GM19240 (cell line): Measurements from ENCODE around the gene EML1.
"Not testable (repeated sequence)": the region's sequence is repeated elsewhere in the genome, so short reads cannot be mapped to it uniquely, and the experiment has no call there.

Source experiments
- DNase-seq: peaks from one replicate; pipeline ENCODE4 v3.0.0; 2011; ENCODE audit warnings: low spot score; ENCODE audit not compliant: insufficient read length

The EML1 gene

GRCh38 chr14:99755068-99755405 lies 38.2 kb upstream of the EML1 start:
- DNase-seq: no peak

GRCh38 chr14:99755629-99756603 lies 37.3 kb upstream of the EML1 start:
- no peak for DNase-seq

- DNase-seq: no peak
Measured at GRCh38 chr14:99756796-99757195, 36.4 kb upstream of the EML1 start.

DNA sequence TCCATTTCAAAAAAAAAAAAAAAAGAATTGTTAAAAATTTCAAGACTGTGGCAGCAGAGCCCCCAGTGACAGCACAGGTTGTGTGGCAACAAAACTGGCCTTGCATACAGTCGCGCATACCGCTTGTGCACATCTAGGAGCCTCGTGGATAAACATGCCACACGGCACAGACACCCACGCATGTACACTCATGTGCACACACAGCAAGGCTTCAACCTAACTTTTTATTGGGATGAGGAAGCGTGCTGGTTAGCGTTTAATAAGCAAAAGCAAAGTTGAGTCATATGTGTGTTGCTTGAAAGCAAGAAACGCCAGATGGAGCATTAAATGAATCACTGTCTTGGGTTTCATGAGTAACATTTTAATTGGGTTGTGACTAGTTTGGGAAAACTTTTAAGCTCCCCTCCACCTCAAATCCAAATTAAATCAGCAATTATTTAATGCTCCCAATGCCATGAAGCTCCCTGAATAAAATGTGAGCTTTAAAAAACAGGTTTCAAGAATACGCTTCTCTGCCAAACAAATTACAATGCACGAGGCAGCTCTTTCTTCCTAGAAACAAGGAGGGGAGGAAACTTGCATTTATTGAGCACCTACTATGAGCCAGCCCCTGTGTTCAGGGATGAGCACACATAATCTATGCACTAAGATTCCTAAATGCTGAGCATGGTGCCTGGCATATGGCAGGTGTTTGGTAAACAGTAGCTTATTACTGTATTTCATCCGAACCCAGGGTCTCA lies 35.7 kb upstream of the EML1 start:
- no peak for DNase-seq

DNA sequence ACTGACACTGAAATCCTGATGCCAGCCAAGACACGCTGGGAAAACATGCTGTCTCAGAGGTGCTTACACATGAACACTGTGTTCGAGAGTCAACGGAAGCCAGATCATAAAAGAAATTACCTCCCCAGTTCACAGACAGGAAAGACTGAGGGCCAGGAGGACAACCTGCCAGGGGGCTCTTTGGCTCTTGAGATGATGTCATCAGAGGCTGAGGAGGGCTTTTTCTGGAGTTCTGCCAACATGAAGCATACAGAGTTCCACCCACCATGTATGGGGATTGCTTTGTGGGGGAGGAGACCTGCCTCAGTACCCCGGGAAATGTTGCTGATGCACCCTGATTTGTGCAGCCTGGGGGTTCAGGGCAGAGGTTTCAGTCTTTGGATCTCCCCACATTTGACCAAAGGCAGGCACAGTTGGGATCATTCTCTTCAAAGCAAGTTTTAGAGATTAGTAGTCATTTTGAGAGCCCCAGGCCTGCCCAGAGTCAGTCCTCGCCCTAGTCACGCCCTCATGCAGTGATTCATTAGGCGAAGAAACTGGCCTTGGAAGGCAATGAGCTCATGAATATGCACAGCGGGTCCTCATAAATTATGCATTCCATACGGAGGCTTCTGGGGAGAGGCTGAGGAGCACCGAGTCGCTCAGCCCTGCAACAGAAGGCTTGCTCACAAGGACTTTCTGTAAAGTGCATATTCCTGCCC lies 34.9 kb upstream of the EML1 start:
- no peak for DNase-seq

GRCh38 chr14:99758872-99759545 lies 34.2 kb upstream of the EML1 start:
- no peak for DNase-seq

DNA sequence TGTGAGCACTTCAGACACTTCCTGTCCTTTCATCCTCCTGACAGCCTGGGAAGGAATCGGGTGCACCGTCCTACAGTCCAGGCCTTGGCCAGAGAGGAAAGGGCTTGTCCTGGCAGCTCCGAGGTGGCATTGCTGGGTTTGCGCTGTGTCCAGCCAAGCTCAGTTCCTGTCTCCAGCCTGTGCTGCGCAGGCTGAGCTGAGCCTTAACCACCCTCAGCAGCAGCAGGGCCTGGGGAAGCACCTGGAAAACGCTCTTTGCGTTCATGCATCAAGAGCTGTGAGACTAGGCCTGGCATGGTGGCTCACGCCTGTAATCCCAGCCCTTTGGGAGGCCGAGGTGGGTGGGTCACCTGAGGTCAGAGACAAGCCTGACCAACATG lies 33.7 kb upstream of the EML1 start:
- no peak for DNase-seq

- no peak for DNase-seq
Measured at GRCh38 chr14:99760817-99761216, 32.4 kb upstream of the EML1 start.

GRCh38 chr14:99762911-99763310 lies 30.3 kb upstream of the EML1 start:
- not testable (repeated sequence) for DNase-seq

DNA sequence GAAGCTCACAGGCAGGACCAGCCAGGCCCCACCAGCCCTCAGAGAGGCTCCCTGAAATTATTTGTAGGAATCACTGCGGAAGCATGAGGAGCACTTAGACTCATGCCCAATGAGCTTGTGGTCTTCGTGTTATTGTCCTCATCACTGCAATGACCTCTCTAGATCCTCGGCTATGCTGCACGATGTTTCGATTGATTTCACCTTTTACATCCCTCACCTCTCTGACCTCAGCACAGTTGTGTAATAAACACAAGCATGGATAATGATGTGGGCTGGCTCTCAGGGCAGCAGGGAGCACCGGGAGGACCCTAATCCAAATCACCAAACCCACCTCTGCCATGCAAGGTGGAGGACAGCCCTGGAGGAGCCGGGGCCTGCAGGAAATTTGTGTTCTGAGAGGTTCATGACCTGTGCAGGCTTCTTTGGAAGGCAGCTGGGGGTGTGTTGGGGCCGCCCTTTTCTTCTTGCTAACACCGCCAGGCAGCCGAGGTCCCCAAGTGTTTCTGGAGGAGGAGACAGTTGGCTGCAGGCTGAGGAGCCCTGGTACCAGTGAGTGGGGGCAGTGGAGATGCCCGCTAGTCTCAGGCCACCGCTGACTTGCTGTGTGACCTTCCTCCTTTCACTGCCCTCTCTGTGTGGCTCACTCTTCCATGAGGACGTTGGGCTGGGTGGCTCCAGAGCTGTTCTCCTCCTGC lies 29.5 kb upstream of the EML1 start:
- DNase-seq: no peak

GRCh38 chr14:99764222-99764706 lies 28.9 kb upstream of the EML1 start:
- DNase-seq: no peak

DNA sequence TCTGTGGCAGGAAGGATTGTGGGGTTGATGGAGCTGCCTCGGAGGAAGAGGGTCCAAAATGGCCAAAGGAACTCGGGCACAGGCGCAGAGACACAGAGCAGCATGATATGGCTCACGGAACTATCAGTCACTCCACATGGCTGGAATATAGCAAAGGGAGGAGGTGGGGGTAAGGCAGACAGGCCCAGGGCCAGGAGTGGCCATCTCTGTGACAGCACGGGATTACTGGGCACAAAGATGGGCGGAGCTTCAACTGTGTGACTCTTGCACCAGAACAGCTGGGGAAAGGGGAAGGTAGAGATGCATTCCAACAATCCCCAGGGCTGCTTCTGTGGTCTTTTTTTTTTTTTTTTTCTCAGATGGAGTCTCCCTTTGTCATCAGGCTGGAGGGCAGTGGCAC lies 24.8 kb upstream of the EML1 start:
- DNase-seq: no peak

- no peak for DNase-seq
Measured at GRCh38 chr14:99769123-99769522, 24.1 kb upstream of the EML1 start.

DNA sequence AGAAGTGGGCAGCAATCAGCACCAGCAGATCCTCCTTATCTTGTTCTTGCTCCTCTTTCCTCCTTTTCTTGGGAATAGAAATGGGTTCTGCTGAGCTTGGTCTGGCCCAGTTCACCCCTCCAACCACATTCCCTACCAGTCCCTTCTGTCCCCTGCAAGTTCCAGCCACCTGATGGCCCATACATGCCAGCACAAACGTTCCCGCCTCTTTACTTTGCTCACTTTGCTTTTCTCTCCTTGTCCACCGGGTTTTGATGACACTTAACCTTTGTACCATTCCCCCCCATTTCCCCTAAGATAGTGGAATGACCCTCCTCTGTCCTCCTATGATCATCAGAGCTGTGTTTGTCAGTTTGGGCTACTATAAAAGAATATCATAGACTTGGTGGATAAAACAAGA lies 23.4 kb upstream of the EML1 start:
- no peak for DNase-seq

DNA sequence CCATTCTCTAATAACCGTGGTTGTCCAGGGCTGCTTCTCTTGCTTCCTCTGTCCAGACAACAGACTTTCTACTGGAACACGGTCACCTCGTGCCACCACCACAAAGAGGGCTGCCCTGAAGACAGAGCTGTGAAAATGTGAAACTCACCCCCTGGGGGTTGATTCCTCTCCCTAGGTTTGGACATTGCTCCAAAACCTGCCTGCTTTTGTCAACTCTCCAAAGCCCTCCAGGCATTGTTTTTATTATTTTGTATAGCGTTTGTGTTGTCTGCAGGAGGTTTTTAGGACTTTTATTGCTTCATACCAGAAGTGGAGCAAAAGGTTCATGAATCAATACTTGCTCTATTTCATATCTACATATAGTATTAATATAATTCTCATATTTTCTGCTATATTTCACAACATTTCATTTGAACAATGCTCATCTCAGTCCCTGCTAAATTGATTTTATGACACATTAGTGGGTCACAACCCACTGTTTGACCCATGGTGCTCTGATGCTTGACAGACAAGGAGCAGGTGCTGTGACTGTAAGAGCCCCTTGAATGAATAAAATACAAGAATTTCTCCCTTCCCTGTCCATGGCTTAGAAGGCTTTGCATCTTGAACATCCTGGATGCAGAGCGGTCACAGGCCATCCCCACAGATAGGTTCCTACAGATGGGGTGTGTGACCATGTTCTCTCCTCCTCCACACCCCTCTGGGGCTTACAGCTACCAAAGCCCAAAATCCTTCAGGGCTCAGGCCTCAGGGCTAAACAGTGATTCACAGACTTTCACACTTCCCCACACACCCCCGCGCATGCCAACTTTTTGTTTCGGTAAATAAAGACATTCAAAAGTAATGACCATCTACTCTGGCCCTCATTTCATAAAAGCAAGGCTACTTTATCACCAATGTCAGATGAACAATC lies 20.6 kb upstream of the EML1 start:
- no peak for DNase-seq

DNA sequence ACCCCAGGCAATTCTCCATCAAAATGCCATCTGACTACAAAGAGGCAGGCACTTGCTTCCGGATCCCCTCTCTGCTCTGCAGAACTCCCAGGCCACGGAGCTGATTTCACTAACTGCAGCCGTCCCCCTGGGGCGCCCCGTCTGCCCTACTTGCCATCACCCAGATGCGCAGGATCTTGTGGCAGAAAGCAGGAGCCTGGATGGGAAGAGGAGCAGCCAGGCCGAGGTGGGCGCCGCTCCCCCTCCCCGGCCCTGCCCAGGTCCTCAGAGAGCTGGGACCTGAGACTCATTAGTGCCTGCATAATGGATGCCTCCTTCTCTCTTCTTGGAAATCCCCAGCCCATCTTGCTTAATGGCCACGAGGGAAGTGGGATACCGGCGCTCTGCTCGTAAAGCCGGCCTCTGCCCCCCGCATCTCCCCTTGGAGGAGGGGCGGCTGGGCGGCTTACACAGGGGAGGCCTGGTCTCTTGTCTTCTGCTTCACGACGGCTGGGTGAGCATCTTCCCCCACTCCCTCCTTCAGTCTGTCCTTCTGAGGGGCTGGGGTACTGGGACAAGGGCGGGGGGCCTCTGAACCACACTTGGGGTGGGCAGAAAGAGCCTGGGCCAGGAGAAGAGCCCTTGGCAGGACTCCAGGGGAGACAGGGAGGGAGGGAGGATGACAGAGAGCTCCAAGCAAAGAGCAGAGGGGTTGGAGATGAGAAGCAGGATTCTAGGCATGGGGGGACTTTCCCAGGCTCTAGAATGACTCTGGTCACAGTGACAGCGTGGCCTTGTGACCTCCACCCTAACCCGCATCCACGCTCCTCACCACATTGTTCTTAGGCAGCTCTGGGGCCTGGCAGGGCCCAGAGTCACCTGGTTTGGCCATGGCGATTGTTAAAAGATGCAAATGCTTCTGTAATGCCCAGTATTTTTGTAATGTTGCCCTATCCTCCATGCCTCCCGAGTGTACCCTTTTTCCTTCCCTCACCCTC lies 19.4 kb upstream of the EML1 start:
- no peak for DNase-seq

GRCh38 chr14:99774556-99775307 lies 18.5 kb upstream of the EML1 start:
- DNase-seq: no peak

DNA sequence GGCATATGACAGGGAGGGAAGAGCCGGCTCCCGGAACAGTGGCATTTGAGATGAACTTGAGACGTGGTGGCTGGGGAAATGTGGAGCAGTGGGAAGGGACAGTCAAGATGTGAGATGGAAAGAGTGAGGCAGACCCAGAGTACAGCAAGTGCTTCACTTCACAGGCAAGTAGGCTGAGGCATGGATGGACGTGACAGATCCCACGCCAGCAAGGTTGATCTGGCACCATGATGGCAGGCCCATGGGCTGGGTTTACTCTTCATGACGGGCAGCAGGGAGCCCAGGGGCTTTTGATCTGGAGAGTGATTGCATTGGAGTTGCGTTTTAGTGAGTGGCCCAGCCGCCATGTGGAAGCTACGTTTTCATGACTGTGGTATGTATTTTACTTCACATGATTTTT lies 17.9 kb upstream of the EML1 start:
- DNase-seq: no peak
